ENCODE data around the gene GAPDH. TPM values are rescaled to one million over a fixed set of nuclear protein-coding genes. Genes with fewer than 3 reads are reported as not detected.
"Not testable (repeated sequence)": the region's sequence is repeated elsewhere in the genome, so short reads cannot be mapped to it uniquely, and the experiment has no call there.

Gene GAPDH
- total and polyA plus RNA-seq, 2 experiments from 2014 or later, result 1,719 to 2,607 TPM

DNA sequence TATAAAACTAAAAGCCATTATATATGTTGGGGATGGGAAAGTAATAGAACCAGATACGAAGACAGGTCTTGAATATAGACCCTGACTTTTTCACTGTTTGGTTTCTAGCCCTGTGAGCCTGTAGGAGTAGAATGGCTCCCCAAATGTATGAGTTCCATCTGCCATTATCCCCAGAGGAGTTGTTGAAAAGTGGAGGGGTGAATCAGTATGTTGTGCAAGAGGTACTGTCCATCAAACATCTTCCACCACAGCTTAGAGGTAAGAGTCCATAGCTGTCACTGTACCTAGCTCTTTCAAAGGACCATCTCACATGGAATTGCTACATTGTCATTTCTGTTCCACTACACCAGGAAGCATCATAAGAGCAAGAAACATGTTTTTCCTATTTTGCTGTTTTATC lies 39.3 kb upstream of the GAPDH start:
- DNase-seq (ENCODE audit: low spot score), result no peak
- Histone ChIP-seq H3K9me2 (replicated peaks; ENCODE audit: insufficient read depth) (no peaks in the 10 kb centered on the region), H2AFZ (no peak overlapping the region), H4K20me1 (ENCODE audit: insufficient read depth, poor library complexity, severe bottlenecking) (no peaks in the 10 kb centered on the region), H3K9me3 (ENCODE audit: low read depth) (no peaks in the 10 kb centered on the region), H3K4me2 (peak overlapping the region; percentile 82), H3K27ac (peak overlapping the region; percentile 18), H3K36me3 (replicated peaks; ENCODE audit: insufficient read depth, low read depth) (no peaks in the 10 kb centered on the region), H3K79me2 (peaks cover 63% of the 10 kb centered on the region), H3K4me3 (no peak overlapping the region), H3K27me3 (no peaks in the 10 kb centered on the region), H3K4me1 (ENCODE audit: insufficient read depth) (peaks cover 16% of the 10 kb centered on the region)
- WGBS (ENCODE audit: low lambda C conversion rate, missing lambda C conversion rate), result 71% methylated on average over 1 of the region's 1 CpG
- TF ChIP-seq EZH2 (IDR thresholded peaks at IDR 0.05; ENCODE audit: borderline replicate concordance) (no peak), EZH2phosphoT487 (IDR thresholded peaks at IDR 0.05; ENCODE audit: low read depth, severe bottlenecking, unreplicated experiment) (no peak)
- TF ChIP-seq, protein P1, sequence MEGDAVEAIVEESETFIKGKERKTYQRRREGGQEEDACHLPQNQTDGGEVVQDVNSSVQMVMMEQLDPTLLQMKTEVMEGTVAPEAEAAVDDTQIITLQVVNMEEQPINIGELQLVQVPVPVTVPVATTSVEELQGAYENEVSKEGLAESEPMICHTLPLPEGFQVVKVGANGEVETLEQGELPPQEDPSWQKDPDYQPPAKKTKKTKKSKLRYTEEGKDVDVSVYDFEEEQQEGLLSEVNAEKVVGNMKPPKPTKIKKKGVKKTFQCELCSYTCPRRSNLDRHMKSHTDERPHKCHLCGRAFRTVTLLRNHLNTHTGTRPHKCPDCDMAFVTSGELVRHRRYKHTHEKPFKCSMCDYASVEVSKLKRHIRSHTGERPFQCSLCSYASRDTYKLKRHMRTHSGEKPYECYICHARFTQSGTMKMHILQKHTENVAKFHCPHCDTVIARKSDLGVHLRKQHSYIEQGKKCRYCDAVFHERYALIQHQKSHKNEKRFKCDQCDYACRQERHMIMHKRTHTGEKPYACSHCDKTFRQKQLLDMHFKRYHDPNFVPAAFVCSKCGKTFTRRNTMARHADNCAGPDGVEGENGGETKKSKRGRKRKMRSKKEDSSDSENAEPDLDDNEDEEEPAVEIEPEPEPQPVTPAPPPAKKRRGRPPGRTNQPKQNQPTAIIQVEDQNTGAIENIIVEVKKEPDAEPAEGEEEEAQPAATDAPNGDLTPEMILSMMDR (IDR thresholded peaks at IDR 0.05; ENCODE audit: poor library complexity), result no peak

DNA sequence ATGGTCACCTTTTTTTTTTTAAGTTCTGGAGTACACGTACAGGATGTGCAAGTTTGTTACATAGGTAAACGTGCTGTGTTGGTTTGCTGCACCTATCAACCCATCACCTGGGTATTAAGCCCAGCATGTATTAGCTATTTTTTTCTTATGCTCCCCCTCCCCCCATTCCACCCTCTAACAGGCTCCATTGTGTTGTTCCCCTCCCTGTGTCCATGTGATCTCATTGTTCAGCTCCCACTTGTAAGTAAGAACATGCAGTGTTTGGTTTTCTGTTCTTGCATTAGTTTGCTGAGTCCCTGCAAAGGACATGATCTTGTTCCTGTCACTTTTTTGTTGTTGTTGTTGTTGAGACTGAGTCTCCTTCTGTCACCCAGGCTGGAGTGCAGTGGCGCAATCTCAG lies 37.0 kb upstream of the GAPDH start:
- not testable (repeated sequence) for H3K9me3 ChIP-seq (ENCODE audit: low read depth); DNase-seq (ENCODE audit: low spot score); H3K9me2 ChIP-seq (replicated peaks; ENCODE audit: insufficient read depth); H3K36me3 ChIP-seq (replicated peaks; ENCODE audit: insufficient read depth, low read depth); H4K20me1 ChIP-seq (ENCODE audit: insufficient read depth, poor library complexity, severe bottlenecking); H3K4me3 ChIP-seq; H3K27me3 ChIP-seq; H2AFZ ChIP-seq; H3K4me2 ChIP-seq; H3K27ac ChIP-seq
- 91% methylated on average over 3 of the region's 3 CpGs for WGBS (ENCODE audit: low lambda C conversion rate, missing lambda C conversion rate)
- Histone ChIP-seq H3K4me1 (ENCODE audit: insufficient read depth) (peaks cover 14% of the 10 kb centered on the region), H3K79me2 (peaks cover 63% of the 10 kb centered on the region)

DNA sequence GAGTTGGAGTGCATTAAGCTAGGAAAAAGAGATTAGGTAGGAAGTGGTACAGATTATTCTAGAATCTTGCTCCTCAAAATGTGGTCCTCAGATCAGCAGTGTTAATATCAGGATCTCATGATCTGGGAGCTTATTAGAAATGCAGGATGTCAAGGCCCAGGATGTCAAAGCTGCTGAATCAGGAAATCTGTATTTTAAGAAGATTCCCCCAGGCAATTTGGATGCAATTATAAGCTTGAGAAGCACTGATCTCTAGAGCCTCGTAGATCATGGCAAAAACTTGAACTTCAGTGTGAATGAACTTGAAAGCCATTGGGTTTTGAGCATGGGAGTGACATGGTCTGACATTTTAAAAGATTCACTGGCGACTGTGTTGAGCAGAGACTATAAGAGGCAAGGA lies 33.9 kb upstream of the GAPDH start:
- Histone ChIP-seq H4K20me1 (ENCODE audit: insufficient read depth, poor library complexity, severe bottlenecking) (no peaks in the 10 kb centered on the region), H3K4me1 (ENCODE audit: insufficient read depth) (peaks cover 3% of the 10 kb centered on the region), H3K4me2 (no peak overlapping the region), H3K9me2 (replicated peaks; ENCODE audit: insufficient read depth) (no peaks in the 10 kb centered on the region), H2AFZ (no peak overlapping the region), H3K4me3 (no peak overlapping the region), H3K27me3 (no peaks in the 10 kb centered on the region), H3K27ac (no peak overlapping the region), H3K36me3 (replicated peaks; ENCODE audit: insufficient read depth, low read depth) (no peaks in the 10 kb centered on the region), H3K79me2 (peaks cover 56% of the 10 kb centered on the region), H3K9me3 (ENCODE audit: low read depth) (no peaks in the 10 kb centered on the region)
- TF ChIP-seq, protein P1 (IDR thresholded peaks at IDR 0.05; ENCODE audit: poor library complexity), result no peak
- DNase-seq (ENCODE audit: low spot score), result no peak
- WGBS (ENCODE audit: low lambda C conversion rate, missing lambda C conversion rate), result 90% methylated on average over 2 of the region's 2 CpGs

DNA sequence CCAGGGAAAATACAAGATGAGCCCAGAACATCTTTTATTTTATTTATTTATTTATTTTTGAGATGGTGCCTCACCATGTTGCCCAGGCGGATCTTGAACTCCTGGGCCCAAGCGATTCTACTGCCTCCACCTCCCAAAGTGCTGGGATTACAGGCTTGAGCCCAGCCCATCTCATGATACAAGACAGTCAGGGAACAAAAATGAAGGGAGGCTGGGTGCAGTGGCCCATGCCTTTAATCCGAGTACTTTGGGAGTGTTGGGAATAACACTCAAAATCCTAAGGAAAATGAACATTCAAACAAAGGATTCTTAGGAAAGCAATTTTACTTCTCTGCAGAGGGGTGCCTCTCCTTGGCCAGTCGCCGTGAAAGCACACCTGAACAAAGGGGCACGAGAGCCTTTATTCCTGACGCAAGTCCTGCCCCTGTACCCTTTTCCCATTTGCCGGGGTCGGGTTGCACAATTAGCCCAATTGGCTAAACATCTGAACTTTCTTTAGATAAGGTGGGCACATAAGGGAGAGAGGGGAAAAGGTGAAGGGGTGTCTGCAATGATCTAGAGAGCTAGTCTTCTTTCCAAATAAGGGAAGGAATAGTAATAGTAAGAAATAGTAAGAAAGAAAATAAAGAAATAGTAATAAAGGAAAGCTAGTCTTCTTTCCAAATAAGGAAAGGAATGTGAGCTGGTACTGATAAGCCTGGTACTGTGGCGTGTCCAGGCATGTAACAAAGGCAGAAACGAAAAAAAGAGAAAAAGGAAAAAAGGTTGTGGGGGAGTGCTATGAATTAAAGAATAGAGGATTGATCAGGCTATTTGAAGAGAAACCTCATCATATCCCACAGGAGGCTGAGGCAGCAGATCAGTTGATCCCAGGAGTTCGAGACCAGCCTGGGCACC lies 27.0 kb upstream of the GAPDH start:
- Histone ChIP-seq H3K36me3 (replicated peaks; ENCODE audit: insufficient read depth, low read depth) (no peaks in the 10 kb centered on the region), H3K4me3 (no peak overlapping the region), H3K4me2 (peak overlapping the region; percentile 27), H3K27ac (peak overlapping the region; percentile 81), H4K20me1 (ENCODE audit: insufficient read depth, poor library complexity, severe bottlenecking) (no peaks in the 10 kb centered on the region), H3K79me2 (peaks cover 30% of the 10 kb centered on the region), H3K27me3 (no peaks in the 10 kb centered on the region), H3K9me3 (ENCODE audit: low read depth) (no peaks in the 10 kb centered on the region), H3K4me1 (ENCODE audit: insufficient read depth) (peaks cover 4% of the 10 kb centered on the region), H3K9me2 (replicated peaks; ENCODE audit: insufficient read depth) (no peaks in the 10 kb centered on the region), H2AFZ (peak overlapping the region; percentile 41)
- DNase-seq (ENCODE audit: low spot score), result no peak
- 52% methylated on average over 12 of the region's 12 CpGs for WGBS (ENCODE audit: low lambda C conversion rate, missing lambda C conversion rate)
- TF ChIP-seq EZH2phosphoT487 (IDR thresholded peaks at IDR 0.05; ENCODE audit: low read depth, severe bottlenecking, unreplicated experiment), result no peak
- TF ChIP-seq, protein P1 (IDR thresholded peaks at IDR 0.05; ENCODE audit: poor library complexity), result no peak
- TF ChIP-seq EZH2 (IDR thresholded peaks at IDR 0.05; ENCODE audit: borderline replicate concordance), result no peak
